Karpas-422 (cell line): ENCODE data around the gene ADD2. TPM values are rescaled to one million over a fixed set of nuclear protein-coding genes. Genes with fewer than 3 reads are reported as not detected.
A peak's percentile ranks its signal among the peaks of the same experiment; 100 is the strongest.

ENCODE experiments used
- DNase-seq: peaks from one replicate; pipeline ENCODE4 v3.0.0-alpha.2; 2015
- H2AFZ ChIP-seq: fragments of 200-600 bp; sonication (generic); 2 replicates; pipeline ENCODE4 v1.6.1; 2014; ENCODE audit warnings: antibody characterized with exemption, low read length, mixed read lengths
- H3K27ac ChIP-seq: fragments of 200-600 bp; sonication (generic); 2 replicates; pipeline ENCODE4 v1.5.1; 2014; ENCODE audit warnings: mild to moderate bottlenecking, low read length, moderate library complexity
- H3K27me3 ChIP-seq: fragments of 200-600 bp; sonication (generic); 2 replicates; pipeline ENCODE4 v1.6.1; 2014; ENCODE audit warnings: low read length, mixed read lengths
- H3K36me3 ChIP-seq: fragments of 200-600 bp; sonication (generic); 2 replicates; pipeline ENCODE4 v1.6.1; 2014; ENCODE audit warnings: low read length, mixed read lengths; ENCODE audit not compliant: insufficient read depth
- H3K4me1 ChIP-seq: fragments of 200-600 bp; sonication (generic); 2 replicates; pipeline ENCODE4 v1.6.1; 2014; ENCODE audit warnings: mild to moderate bottlenecking, low read length, mixed read lengths
- H3K4me2 ChIP-seq: fragments of 200-600 bp; sonication (generic); 2 replicates; pipeline ENCODE4 v1.6.1; 2014; ENCODE audit warnings: low read length, low read depth, mild to moderate bottlenecking; ENCODE audit not compliant: poor library complexity, severe bottlenecking
- H3K4me3 ChIP-seq: fragments of 200-600 bp; sonication (generic); 2 replicates; pipeline ENCODE4 v1.5.1; 2014; ENCODE audit warnings: mild to moderate bottlenecking, antibody characterized with exemption, low read length, mixed read lengths
- H3K79me2 ChIP-seq: fragments of 200-600 bp; sonication (generic); 2 replicates; pipeline ENCODE4 v1.6.1; 2014; ENCODE audit warnings: mild to moderate bottlenecking, low read length, mixed read lengths
- H3K9ac ChIP-seq: fragments of 200-600 bp; sonication (generic); 2 replicates; pipeline ENCODE4 v1.6.0; 2014; ENCODE audit warnings: low read length
- H3K9me2 ChIP-seq: fragments of 200-600 bp; sonication (generic), shearing (Covaris generic); replicated peaks from 2 replicates; pipeline ENCODE4 v1.6.0; 2014; ENCODE audit warnings: mild to moderate bottlenecking, low read length, moderate library complexity; ENCODE audit not compliant: insufficient read depth
- H3K9me3 ChIP-seq: fragments of 300-700, 200-600 bp; sonication (generic); 2 replicates; pipeline ENCODE4 v1.6.1; 2014; ENCODE audit warnings: low read length, mixed read lengths
- H4K20me1 ChIP-seq: fragments of 200-600 bp; sonication (generic); 2 replicates; pipeline ENCODE4 v1.6.1; 2014; ENCODE audit warnings: mild to moderate bottlenecking, antibody characterized with exemption, low read length, low read depth; ENCODE audit not compliant: insufficient read depth
- total RNA-seq: library from RNA; depleted of rRNA; stranded (reverse); fragments of >200 nt; shearing (Covaris generic); gene quantifications from 2 replicates; pipeline ENCODE4 v1.2.3, GENCODE V29; 2014; ENCODE audit warnings: low replicate concordance

The ADD2 gene
- total RNA-seq, 1 experiment from 2014 or later: not detected

- no peak within 1 kb of the TSS for H3K9ac ChIP-seq
- H3K4me2 ChIP-seq: no peak within 1 kb of the TSS
- H2AFZ ChIP-seq: no peak within 1 kb of the TSS
- no peaks in the 10 kb centered on the region for H3K79me2 ChIP-seq
- no peaks in the 10 kb centered on the region for H3K9me2 ChIP-seq
- no peak within 1 kb of the TSS for H3K27ac ChIP-seq
- no peak for DNase-seq
- H3K4me3 ChIP-seq: no peak within 1 kb of the TSS
- no peaks in the 10 kb centered on the region for H4K20me1 ChIP-seq
- no peaks in the 10 kb centered on the region for H3K9me3 ChIP-seq
- no peaks in the 10 kb centered on the region for H3K4me1 ChIP-seq
- no peaks in the 10 kb centered on the region for H3K27me3 ChIP-seq
- no peaks in the 10 kb centered on the region for H3K36me3 ChIP-seq
These were observed 22.3 kb upstream of the ADD2 start, which contains the start of gene FIGLA for GRCh38 chr2:70790136-70790828. FIGLA (minus strand) TSS chr2:70790643; CDS start chr2:70790638, 5 bp downstream.

GRCh38 chr2:70789304-70790135 lies 21.5 kb upstream of the ADD2 start:
- H3K9ac ChIP-seq: no peak overlapping the region
- no peaks in the 10 kb centered on the region for H3K27me3 ChIP-seq

GRCh38 chr2:70785137-70785911 lies 17.3 kb upstream of the ADD2 start:
- Histone ChIP-seq H4K20me1 (no peaks in the 10 kb centered on the region), H3K79me2 (no peaks in the 10 kb centered on the region), H3K27ac (no peak overlapping the region), H3K36me3 (no peaks in the 10 kb centered on the region), H3K9me2 (no peaks in the 10 kb centered on the region), H2AFZ (no peak overlapping the region), H3K4me1 (no peaks in the 10 kb centered on the region), H3K4me3 (no peak overlapping the region), H3K4me2 (no peak overlapping the region), H3K27me3 (no peaks in the 10 kb centered on the region), H3K9ac (no peak overlapping the region), H3K9me3 (no peaks in the 10 kb centered on the region)
- DNase-seq: peak; percentile 78

More at GRCh38 chr2:70789304-70790135, 21.5 kb upstream of the ADD2 start:
- H4K20me1 ChIP-seq: no peaks in the 10 kb centered on the region
- H3K4me1 ChIP-seq: no peaks in the 10 kb centered on the region
- peak; percentile 70 for DNase-seq
- no peaks in the 10 kb centered on the region for H3K36me3 ChIP-seq
- no peak overlapping the region for H3K4me2 ChIP-seq
- H3K27ac ChIP-seq: no peak overlapping the region
- no peak overlapping the region for H3K4me3 ChIP-seq
- H3K9me2 ChIP-seq: no peaks in the 10 kb centered on the region
- H3K9me3 ChIP-seq: no peaks in the 10 kb centered on the region
- no peak overlapping the region for H2AFZ ChIP-seq
- H3K79me2 ChIP-seq: no peaks in the 10 kb centered on the region

GRCh38 chr2:70784320-70784719 lies 16.3 kb upstream of the ADD2 start:
- DNase-seq: no peak
- no peak overlapping the region for H3K4me2 ChIP-seq
- no peaks in the 10 kb centered on the region for H4K20me1 ChIP-seq
- no peaks in the 10 kb centered on the region for H3K9me3 ChIP-seq
- H3K36me3 ChIP-seq: no peaks in the 10 kb centered on the region
- no peak overlapping the region for H3K9ac ChIP-seq
- no peaks in the 10 kb centered on the region for H3K4me1 ChIP-seq
- H3K4me3 ChIP-seq: no peak overlapping the region
- H3K27me3 ChIP-seq: no peaks in the 10 kb centered on the region
- no peak overlapping the region for H3K27ac ChIP-seq
- no peaks in the 10 kb centered on the region for H3K9me2 ChIP-seq
- no peaks in the 10 kb centered on the region for H3K79me2 ChIP-seq
- no peak overlapping the region for H2AFZ ChIP-seq

GRCh38 chr2:70779911-70780545 lies 12.0 kb upstream of the ADD2 start:
- Histone ChIP-seq H4K20me1 (no peaks in the 10 kb centered on the region), H2AFZ (no peak overlapping the region), H3K27me3 (no peaks in the 10 kb centered on the region), H3K27ac (no peak overlapping the region), H3K4me1 (no peaks in the 10 kb centered on the region), H3K4me3 (no peak overlapping the region), H3K9ac (no peak overlapping the region), H3K79me2 (no peaks in the 10 kb centered on the region), H3K4me2 (no peak overlapping the region), H3K9me2 (no peaks in the 10 kb centered on the region), H3K9me3 (no peaks in the 10 kb centered on the region), H3K36me3 (no peaks in the 10 kb centered on the region)
- DNase-seq: no peak

- Histone ChIP-seq H3K27ac (no peak overlapping the region), H3K4me3 (no peak overlapping the region), H3K9me3 (no peaks in the 10 kb centered on the region), H3K79me2 (no peaks in the 10 kb centered on the region), H3K4me2 (no peak overlapping the region), H2AFZ (no peak overlapping the region), H3K9me2 (no peaks in the 10 kb centered on the region), H3K4me1 (no peaks in the 10 kb centered on the region), H3K36me3 (no peaks in the 10 kb centered on the region), H3K9ac (no peak overlapping the region), H4K20me1 (no peaks in the 10 kb centered on the region), H3K27me3 (no peaks in the 10 kb centered on the region)
- DNase-seq: no peak
These were observed 11.5 kb upstream of the ADD2 start for GRCh38 chr2:70779491-70779890.

GRCh38 chr2:70778676-70779075 lies 10.7 kb upstream of the ADD2 start:
- no peak overlapping the region for H3K4me2 ChIP-seq
- H3K9ac ChIP-seq: no peak overlapping the region
- no peak for DNase-seq
- H3K36me3 ChIP-seq: no peaks in the 10 kb centered on the region
- H3K9me2 ChIP-seq: no peaks in the 10 kb centered on the region
- H3K4me3 ChIP-seq: no peak overlapping the region
- no peak overlapping the region for H2AFZ ChIP-seq
- H4K20me1 ChIP-seq: no peaks in the 10 kb centered on the region
- H3K9me3 ChIP-seq: no peaks in the 10 kb centered on the region
- H3K4me1 ChIP-seq: no peaks in the 10 kb centered on the region
- no peaks in the 10 kb centered on the region for H3K79me2 ChIP-seq
- no peaks in the 10 kb centered on the region for H3K27me3 ChIP-seq
- no peak overlapping the region for H3K27ac ChIP-seq
